Measurements from ENCODE around the gene SLC6A4. TPM values are rescaled to one million over a fixed set of nuclear protein-coding genes. Genes with fewer than 3 reads are reported as not detected.
A peak's percentile ranks its signal among the peaks of the same experiment; 100 is the strongest.
"Not testable (repeated sequence)": the region's sequence is repeated elsewhere in the genome, so short reads cannot be mapped to it uniquely, and the experiment has no call there.

Gene SLC6A4
- polyA plus RNA-seq, 3 donors: 0.66 to 0.90 (median 0.71) TPM

GRCh38 chr17:30239089-30239462 is 3.6 kb upstream of the SLC6A4 start:
- DNase-seq: no peak

GRCh38 chr17:30238387-30239088 is 3.0 kb upstream of the SLC6A4 start:
- DNase-seq: no peak

GRCh38 chr17:30238003-30238344 is 2.5 kb upstream of the SLC6A4 start:
- DNase-seq: no peak

- DNase-seq: no peak
These were observed 2.0 kb upstream of the SLC6A4 start for GRCh38 chr17:30237296-30238002.

GRCh38 chr17:30236766-30237165 is 1.3 kb upstream of the SLC6A4 start:
- DNase-seq: peak; percentile 77

- no peak for DNase-seq
These were observed 764 bp upstream of the SLC6A4 start for GRCh38 chr17:30236297-30236624.

GRCh38 chr17:30234964-30235363 is 533 bp downstream of the SLC6A4 start:
- no peak for DNase-seq

- DNase-seq: no peak
These were observed 1.2 kb downstream of the SLC6A4 start for GRCh38 chr17:30234296-30234695.

- no peak for DNase-seq
These were observed 2.6 kb downstream of the SLC6A4 start for GRCh38 chr17:30232824-30233427.

GRCh38 chr17:30232015-30232823 is 3.3 kb downstream of the SLC6A4 start:
- no peak for DNase-seq

- no peak for DNase-seq
These were observed 4.8 kb downstream of the SLC6A4 start for GRCh38 chr17:30230596-30231125.

GRCh38 chr17:30230009-30230408 is 5.5 kb downstream of the SLC6A4 start:
- not testable (repeated sequence) for DNase-seq

- no peak for DNase-seq
These were observed 6.5 kb downstream of the SLC6A4 start for GRCh38 chr17:30229012-30229411.

- DNase-seq: no peak
These were observed 7.5 kb downstream of the SLC6A4 start for GRCh38 chr17:30228011-30228410.

- DNase-seq: no peak
These were observed 8.6 kb downstream of the SLC6A4 start for GRCh38 chr17:30226878-30227277.

- no peak for DNase-seq
These were observed 9.5 kb downstream of the SLC6A4 start for GRCh38 chr17:30225919-30226553.

- DNase-seq: no peak
These were observed 10.4 kb downstream of the SLC6A4 start for GRCh38 chr17:30225112-30225511.

- DNase-seq: no peak
These were observed 11.0 kb downstream of the SLC6A4 start for GRCh38 chr17:30224419-30224960.

- no peak for DNase-seq
These were observed 12.7 kb downstream of the SLC6A4 start for GRCh38 chr17:30222721-30223175.

GRCh38 chr17:30222251-30222650 is 13.2 kb downstream of the SLC6A4 start:
- no peak for DNase-seq

- no peak for DNase-seq
These were observed 14.2 kb downstream of the SLC6A4 start for GRCh38 chr17:30221346-30221745.
